ENCODE measurements around the gene LGR4. TPM values are rescaled to one million over a fixed set of nuclear protein-coding genes. Genes with fewer than 3 reads are reported as not detected.

The LGR4 gene
- total and polyA plus RNA-seq, 2 of the 13 experiments (the other 11 are each of a cell fraction or from before 2014, with no cell fraction given), result 42.1 to 68.7 TPM

DNA sequence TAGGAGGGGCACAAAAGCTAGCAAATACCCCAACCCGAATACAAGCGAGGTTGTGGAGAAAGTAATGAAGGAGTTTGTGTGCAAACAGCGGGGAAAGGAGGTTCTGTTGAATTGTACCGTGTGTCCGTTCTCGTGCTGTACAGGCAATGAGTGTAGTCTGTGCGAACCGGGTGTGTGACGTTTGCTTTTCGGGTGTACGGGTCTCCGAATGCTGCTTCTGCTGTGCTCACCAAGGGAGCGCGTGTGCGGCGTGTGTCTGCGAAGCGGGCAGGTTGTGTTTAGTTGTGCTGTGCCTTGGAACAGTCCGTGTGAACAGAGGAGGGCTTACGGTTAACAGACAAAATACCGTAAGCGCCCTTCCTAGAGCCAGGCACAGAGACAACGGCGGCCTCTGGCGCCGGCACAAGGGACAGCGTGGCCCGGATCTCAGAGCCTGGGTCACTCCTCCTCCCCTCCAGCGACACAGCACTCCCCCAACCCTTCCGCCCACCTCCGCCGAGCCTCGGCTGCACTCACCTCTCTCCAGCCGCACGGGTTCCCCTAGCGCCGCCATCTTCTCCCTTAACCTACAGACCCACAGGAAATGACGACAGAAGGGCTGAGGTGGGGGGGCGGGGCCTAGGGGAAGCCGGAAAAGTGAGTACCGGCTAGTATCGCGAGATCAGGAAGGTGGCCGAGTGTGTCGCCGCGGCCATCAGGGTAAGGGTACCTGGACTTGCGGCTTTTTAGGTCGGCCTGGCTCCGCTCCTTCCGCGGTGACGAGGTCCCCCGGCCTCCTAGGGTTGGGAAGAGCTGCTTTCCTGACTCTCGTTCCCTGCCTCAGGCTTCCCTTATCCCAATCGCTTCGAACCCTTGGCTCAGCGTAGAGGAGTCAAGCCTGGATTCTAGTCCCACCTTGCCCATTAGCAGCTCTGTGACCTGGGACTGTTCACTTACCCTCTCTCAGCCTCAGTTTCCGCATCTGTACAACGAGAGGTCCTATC, 33.9 kb upstream of the LGR4 start, which contains the start of gene LIN7C (continued):
- TF ChIP-seq ARHGAP35 (CRISPR knock-in tag; IDR thresholded peaks at IDR 0.05; ENCODE audit: borderline replicate concordance), result no peak
- TF ChIP-seq RCOR2 (CRISPR knock-in tag; IDR thresholded peaks at IDR 0.05), result no peak
- peak; percentile 25 for TF ChIP-seq MED8 (CRISPR knock-in tag; IDR thresholded peaks at IDR 0.05; ENCODE audit: insufficient replicate concordance)
- no peak for TF ChIP-seq CREBL2 (CRISPR knock-in tag; IDR thresholded peaks at IDR 0.05; ENCODE audit: borderline replicate concordance)
- no peak for TF ChIP-seq ATF6 (CRISPR knock-in tag; conservative IDR thresholded peaks at IDR 0.05)
- TF ChIP-seq, protein P1, sequence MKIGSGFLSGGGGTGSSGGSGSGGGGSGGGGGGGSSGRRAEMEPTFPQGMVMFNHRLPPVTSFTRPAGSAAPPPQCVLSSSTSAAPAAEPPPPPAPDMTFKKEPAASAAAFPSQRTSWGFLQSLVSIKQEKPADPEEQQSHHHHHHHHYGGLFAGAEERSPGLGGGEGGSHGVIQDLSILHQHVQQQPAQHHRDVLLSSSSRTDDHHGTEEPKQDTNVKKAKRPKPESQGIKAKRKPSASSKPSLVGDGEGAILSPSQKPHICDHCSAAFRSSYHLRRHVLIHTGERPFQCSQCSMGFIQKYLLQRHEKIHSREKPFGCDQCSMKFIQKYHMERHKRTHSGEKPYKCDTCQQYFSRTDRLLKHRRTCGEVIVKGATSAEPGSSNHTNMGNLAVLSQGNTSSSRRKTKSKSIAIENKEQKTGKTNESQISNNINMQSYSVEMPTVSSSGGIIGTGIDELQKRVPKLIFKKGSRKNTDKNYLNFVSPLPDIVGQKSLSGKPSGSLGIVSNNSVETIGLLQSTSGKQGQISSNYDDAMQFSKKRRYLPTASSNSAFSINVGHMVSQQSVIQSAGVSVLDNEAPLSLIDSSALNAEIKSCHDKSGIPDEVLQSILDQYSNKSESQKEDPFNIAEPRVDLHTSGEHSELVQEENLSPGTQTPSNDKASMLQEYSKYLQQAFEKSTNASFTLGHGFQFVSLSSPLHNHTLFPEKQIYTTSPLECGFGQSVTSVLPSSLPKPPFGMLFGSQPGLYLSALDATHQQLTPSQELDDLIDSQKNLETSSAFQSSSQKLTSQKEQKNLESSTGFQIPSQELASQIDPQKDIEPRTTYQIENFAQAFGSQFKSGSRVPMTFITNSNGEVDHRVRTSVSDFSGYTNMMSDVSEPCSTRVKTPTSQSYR (CRISPR knock-in tag; IDR thresholded peaks at IDR 0.05; ENCODE audit: borderline replicate concordance), result peak; percentile 47; the same call in 1 of the 2 replicates
- no peak for TF ChIP-seq PTBP1 (IDR thresholded peaks at IDR 0.05; ENCODE audit: low read depth, low read length, poor library complexity, severe bottlenecking)
- TF ChIP-seq ZBTB44 (CRISPR knock-in tag; IDR thresholded peaks at IDR 0.05), result no peak
- TF ChIP-seq FOXM1 (CRISPR knock-in tag; IDR thresholded peaks at IDR 0.05), result no peak
- no peak for TF ChIP-seq ZNF101 (CRISPR knock-in tag; IDR thresholded peaks at IDR 0.05; ENCODE audit: borderline replicate concordance, low read depth)
- TF ChIP-seq HDAC2 (CRISPR knock-in tag; IDR thresholded peaks at IDR 0.05), result peak; percentile 29; the same call in 1 of the 2 replicates
- peak; percentile 82 for TF ChIP-seq SALL1 (CRISPR knock-in tag; IDR thresholded peaks at IDR 0.05)
- TF ChIP-seq CC2D1A (CRISPR knock-in tag; IDR thresholded peaks at IDR 0.05), result no peak
- TF ChIP-seq GABPB1 (CRISPR knock-in tag; IDR thresholded peaks at IDR 0.05), result peak; percentile 97
- no peak; the same call in 1 of the 2 replicates for TF ChIP-seq ZNF335 (CRISPR knock-in tag; IDR thresholded peaks at IDR 0.05)
- TF ChIP-seq, protein P2, sequence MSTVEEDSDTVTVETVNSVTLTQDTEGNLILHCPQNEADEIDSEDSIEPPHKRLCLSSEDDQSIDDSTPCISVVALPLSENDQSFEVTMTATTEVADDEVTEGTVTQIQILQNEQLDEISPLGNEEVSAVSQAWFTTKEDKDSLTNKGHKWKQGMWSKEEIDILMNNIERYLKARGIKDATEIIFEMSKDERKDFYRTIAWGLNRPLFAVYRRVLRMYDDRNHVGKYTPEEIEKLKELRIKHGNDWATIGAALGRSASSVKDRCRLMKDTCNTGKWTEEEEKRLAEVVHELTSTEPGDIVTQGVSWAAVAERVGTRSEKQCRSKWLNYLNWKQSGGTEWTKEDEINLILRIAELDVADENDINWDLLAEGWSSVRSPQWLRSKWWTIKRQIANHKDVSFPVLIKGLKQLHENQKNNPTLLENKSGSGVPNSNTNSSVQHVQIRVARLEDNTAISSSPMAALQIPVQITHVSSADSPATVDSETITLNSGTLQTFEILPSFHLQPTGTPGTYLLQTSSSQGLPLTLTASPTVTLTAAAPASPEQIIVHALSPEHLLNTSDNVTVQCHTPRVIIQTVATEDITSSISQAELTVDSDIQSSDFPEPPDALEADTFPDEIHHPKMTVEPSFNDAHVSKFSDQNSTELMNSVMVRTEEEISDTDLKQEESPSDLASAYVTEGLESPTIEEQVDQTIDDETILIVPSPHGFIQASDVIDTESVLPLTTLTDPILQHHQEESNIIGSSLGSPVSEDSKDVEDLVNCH (CRISPR knock-in tag; IDR thresholded peaks at IDR 0.05), result no peak
- no peak for TF ChIP-seq SKI (IDR thresholded peaks at IDR 0.05; ENCODE audit: partially characterized antibody)

All from HepG2 (cell line).